Gastrocnemius medialis (tissue), 4 donors: ENCODE measurements around the gene AADACL4. TPM values are rescaled to one million over a fixed set of nuclear protein-coding genes. Genes with fewer than 3 reads are reported as not detected.

Experiments used
- ATAC-seq, 2 donors: fragments of 150-250 bp; one replicate each; pipeline ENCODE4 v1.9.1; 2016
- DNase-seq, 2 donors: peaks; one replicate each; pipeline ENCODE4 v3.0.0-alpha.2; 2019
- H3K27ac ChIP-seq, 4 donors: fragments of 200-600 bp; sonication (generic); 1 replicate in 1 of 4; 2 replicates in 3 of 4; pipeline ENCODE4 v1.5.1; 2016 to 2018; ENCODE audit warnings: mild to moderate bottlenecking in 2 of 4, moderate library complexity in 1 of 4
- H3K27me3 ChIP-seq, 3 donors: fragments of 200-600 bp; sonication (generic) in 2 of 3; 1 replicate in 1 of 3; 2 replicates in 2 of 3; pipeline versions ENCODE4 v1.5.1 to v1.6.0; 2016 to 2019; ENCODE audit warnings: mild to moderate bottlenecking in 1 of 3, moderate library complexity in 1 of 3
- H3K36me3 ChIP-seq, 2 donors: fragments of 200-600 bp; sonication (generic) in 1 of 2; one replicate each; pipeline ENCODE4 v1.5.1; 2017 to 2018
- H3K4me1 ChIP-seq, 2 donors: fragments of 200-600 bp; sonication (generic) in 1 of 2; one replicate each; pipeline ENCODE4 v1.5.1; 2016 to 2017; ENCODE audit warnings: mild to moderate bottlenecking in 2 of 2
- H3K4me3 ChIP-seq, 4 donors: fragments of 200-600 bp; sonication (generic) in 3 of 4; 1 replicate in 1 of 4; 2 replicates in 3 of 4; pipeline ENCODE4 v1.5.1; 2016 to 2019; ENCODE audit warnings: mild to moderate bottlenecking in 2 of 4
- H3K9me3 ChIP-seq, 3 donors: fragments of 200-600 bp; sonication (generic) in 2 of 3; 1 replicate in 1 of 3; 2 replicates in 2 of 3; pipeline ENCODE4 v1.5.1; 2016 to 2019
- CTCF ChIP-seq, 5 experiments: fragments of 450-650 bp in 3 of 5; fragments of 200-600 bp in 2 of 5; sonication (generic) in 2 of 5; IDR thresholded peaks in 4 of 5; conservative IDR thresholded peaks in 1 of 5; 1 replicate in 4 of 5; 2 replicates in 1 of 5; pipeline ENCODE4 v1.5.1; 2016 to 2019; ENCODE audit warnings: antibody characterized with exemption in 5 of 5, mild to moderate bottlenecking in 3 of 5, moderate library complexity in 3 of 5
- POLR2A ChIP-seq, 2 donors: fragments of 450-650 bp; IDR thresholded peaks; one replicate each; pipeline ENCODE4 v1.6.1; 2017; ENCODE audit warnings: antibody characterized with exemption in 2 of 2, mild to moderate bottlenecking in 2 of 2, moderate library complexity in 2 of 2
- in situ Hi-C, 4 donors: fragments of 200-750 bp; cut with MboI; loops; one replicate each; pipeline versions ENCODE4 v1.15.0 to v1.8.0; 2017; ENCODE audit warnings: low sequenced_read_pairs in 4 of 4
- intact Hi-C: fragments of 100-400 bp; cut with DNase I; formaldehyde crosslinking; loops from one replicate; pipeline ENCODE4 v1.15.1; 2023; ENCODE audit warnings: low total_unique reads
- total RNA-seq, 4 donors: library from RNA; depleted of rRNA; stranded (reverse); fragments of >200 nt; gene quantifications; one replicate each; pipeline versions ENCODE4 v1.1.0 to v1.2.3, GENCODE V29; 2016

The AADACL4 gene
- total RNA-seq, 4 donors from 2014 or later, result not detected

GRCh38 chr1:12618965-12619791, 24.7 kb upstream of the AADACL4 start:
- ATAC-seq (peak; percentile 21 to 40), DNase-seq (peak; percentile 74 to 86)
- Histone ChIP-seq H3K27ac (peak overlapping the region; percentile 87 to 97 (median 94)), H3K9me3 (no peaks in the 10 kb centered on the region), H3K27me3 (no peaks in the 10 kb centered on the region), H3K36me3 (no peaks in the 10 kb centered on the region), H3K4me3 (peak overlapping the region; percentile 72 to 90 (median 86)), H3K4me1 (peaks cover 41 to 48% of the 10 kb centered on the region in 2 donors)
- in situ Hi-C loops, result loop anchor here in 2 of 4 donors (5.0 kb wide), 1 partner anchor 212 kb away; no protein-coding TSS in a partner anchor
- TF ChIP-seq POLR2A (IDR thresholded peaks at IDR 0.05) (peak in 1 of 2 donors; percentile 56), CTCF (IDR thresholded peaks at IDR 0.05 in 4 of 5, conservative IDR thresholded peaks at IDR 0.05 in 1 of 5) (no peak)
- intact Hi-C loops, result loop anchor here (1.0 to 5.0 kb wide), 8 partner anchors 18 to 387 kb away; partner anchors contain the start of gene VPS13D

GRCh38 chr1:12619792-12620487, 23.9 kb upstream of the AADACL4 start:
- peak overlapping the region; percentile 87 to 97 (median 94) for H3K27ac ChIP-seq
- TF ChIP-seq POLR2A (IDR thresholded peaks at IDR 0.05) (no peak), CTCF (IDR thresholded peaks at IDR 0.05 in 4 of 5, conservative IDR thresholded peaks at IDR 0.05 in 1 of 5) (peak; percentile 95 to 98 (median 97))
- no peaks in the 10 kb centered on the region for H3K9me3 ChIP-seq
- ATAC-seq (peak; percentile 27 to 28), DNase-seq (peak; percentile 82 to 86)
- in situ Hi-C loops, result loop anchor here (5.0 to 10.0 kb wide), 3 partner anchors 213 to 305 kb away; no protein-coding TSS in a partner anchor
- no peaks in the 10 kb centered on the region for H3K27me3 ChIP-seq
- peak overlapping the region; percentile 72 to 90 (median 86) for H3K4me3 ChIP-seq
- H3K36me3 ChIP-seq, result no peaks in the 10 kb centered on the region
- H3K4me1 ChIP-seq, result peaks cover 33 to 42% of the 10 kb centered on the region in 2 donors
- intact Hi-C loops, result loop anchor here (1.0 to 5.0 kb wide), 9 partner anchors 19 to 388 kb away; partner anchors contain the start of gene VPS13D

- in situ Hi-C loops (loop anchor here (10.0 kb wide), 2 partner anchors 216 to 306 kb away; no protein-coding TSS in a partner anchor), intact Hi-C loops (loop anchor here (5.0 kb wide), 1 partner anchor 343 kb away; no protein-coding TSS in a partner anchor)
- TF ChIP-seq POLR2A (IDR thresholded peaks at IDR 0.05) (no peak), CTCF (IDR thresholded peaks at IDR 0.05 in 4 of 5, conservative IDR thresholded peaks at IDR 0.05 in 1 of 5) (no peak)
- Histone ChIP-seq H3K9me3 (no peaks in the 10 kb centered on the region), H3K36me3 (no peaks in the 10 kb centered on the region), H3K27me3 (no peaks in the 10 kb centered on the region), H3K27ac (peak overlapping the region in 3 of 4 donors; percentile 91 to 97 (median 96)), H3K4me3 (no peak overlapping the region), H3K4me1 (peaks cover 28 to 36% of the 10 kb centered on the region in 2 donors)
- no peak for ATAC-seq
- no peak for DNase-seq
Observed at GRCh38 chr1:12620488-12620865, 23.4 kb upstream of the AADACL4 start.

- no peaks in the 10 kb centered on the region for H3K9me3 ChIP-seq
- no peak for ATAC-seq
- H3K27ac ChIP-seq, result peak overlapping the region in 2 of 4 donors; percentile 70 to 97
- H3K27me3 ChIP-seq, result no peaks in the 10 kb centered on the region
- intact Hi-C loops, result loop anchor here (5.0 kb wide), 1 partner anchor 344 kb away; no protein-coding TSS in a partner anchor
- TF ChIP-seq POLR2A (IDR thresholded peaks at IDR 0.05), result no peak
- no peak for TF ChIP-seq CTCF (IDR thresholded peaks at IDR 0.05 in 4 of 5, conservative IDR thresholded peaks at IDR 0.05 in 1 of 5)
- DNase-seq, result no peak
- H3K4me1 ChIP-seq, result peaks cover 27 to 32% of the 10 kb centered on the region in 2 donors
- in situ Hi-C loops, result loop anchor here (10.0 kb wide), 2 partner anchors 216 to 306 kb away; no protein-coding TSS in a partner anchor
- H3K36me3 ChIP-seq, result no peaks in the 10 kb centered on the region
- H3K4me3 ChIP-seq, result no peak overlapping the region
Observed at GRCh38 chr1:12620931-12621330, 23.0 kb upstream of the AADACL4 start.
